Thoracic aorta (tissue), 2 donors: ENCODE measurements around the gene CHKA. TPM values are rescaled to one million over a fixed set of nuclear protein-coding genes. Genes with fewer than 3 reads are reported as not detected.

ENCODE experiments used
- ATAC-seq: fragments of 150-250 bp; one replicate; pipeline ENCODE4 v1.8.0; 2017; ENCODE audit warnings: low read depth; ENCODE audit not compliant: insufficient number of reproducible peaks, low FRiP score
- DNase-seq: peaks from one replicate; pipeline ENCODE4 v3.0.0-alpha.2; 2020; ENCODE audit warnings: low spot score
- H3K27ac ChIP-seq, 2 donors: fragments of 200-600 bp; sonication (generic); 1 replicate in 1 of 2; 2 replicates in 1 of 2; pipeline ENCODE4 v1.5.1; 2016; ENCODE audit warnings: mild to moderate bottlenecking in 2 of 2, moderate library complexity in 2 of 2
- H3K27me3 ChIP-seq: fragments of 200-600 bp; sonication (generic); replicated peaks from 2 replicates; pipeline ENCODE4 v1.6.0; 2016; ENCODE audit warnings: mild to moderate bottlenecking; ENCODE audit not compliant: insufficient read depth
- H3K36me3 ChIP-seq: fragments of 200-600 bp; sonication (generic); one replicate; pipeline ENCODE4 v1.5.1; 2016
- H3K4me1 ChIP-seq, 2 donors: fragments of 200-600 bp; sonication (generic); 1 replicate in 1 of 2; 2 replicates in 1 of 2; pipeline versions ENCODE4 v1.5.1 to v1.6.0; 2016; ENCODE audit warnings: low read depth in 2 of 2, mild to moderate bottlenecking in 1 of 2; ENCODE audit not compliant: control insufficient read depth in 1 of 2
- H3K4me3 ChIP-seq: fragments of 200-600 bp; sonication (generic); 2 replicates; pipeline ENCODE4 v1.5.1; 2016; ENCODE audit warnings: mild to moderate bottlenecking
- H3K9me3 ChIP-seq: fragments of 200-600 bp; sonication (generic); 2 replicates; pipeline ENCODE4 v1.5.1; 2016
- total RNA-seq, 2 donors: library from RNA; depleted of rRNA; stranded (reverse); fragments of >200 nt; gene quantifications; one replicate each; pipeline versions ENCODE4 v1.1.0 to v1.2.3, GENCODE V29; 2016
- TF ChIP-seq, protein P1 (sequence below): fragments of 200-600 bp; sonication (generic); IDR thresholded peaks from one replicate; pipeline ENCODE4 v1.5.1; 2019; ENCODE audit warnings: antibody characterized with exemption

CHKA gene
- total RNA-seq, 2 donors from 2014 or later: 12.5 to 22.2 TPM

DNA sequence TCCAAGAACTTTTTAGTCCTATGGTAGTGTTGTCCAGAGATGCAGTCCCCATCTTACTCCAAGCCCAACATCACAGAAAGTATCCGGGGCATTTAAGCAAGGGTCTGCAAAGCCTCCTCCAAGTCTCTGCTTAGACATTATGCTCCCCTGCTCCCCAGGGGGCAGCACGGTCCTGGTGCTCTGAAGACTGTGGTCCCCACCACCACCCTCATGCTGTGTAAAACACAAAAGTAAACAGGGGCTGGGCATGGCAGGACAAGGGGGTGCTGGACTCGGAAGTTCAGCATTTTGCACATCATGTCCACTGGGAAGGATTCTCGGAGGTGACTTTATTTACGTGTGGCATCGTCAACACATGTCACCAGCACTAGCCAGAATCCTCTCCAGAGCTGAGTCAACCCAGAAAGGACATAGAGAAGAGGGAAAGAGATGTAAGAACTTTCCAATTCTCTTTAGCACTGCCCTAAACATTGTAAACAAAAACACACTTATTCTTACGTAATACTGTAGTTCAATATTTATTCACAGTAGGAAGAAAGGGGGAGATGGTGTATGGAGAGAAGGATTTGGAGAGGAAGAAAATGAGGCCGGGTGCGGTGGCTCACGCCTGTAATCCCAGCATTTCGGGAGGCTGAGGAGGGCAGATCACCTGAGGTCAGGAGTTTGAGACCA is 44.7 kb downstream of the CHKA start:
- no peak overlapping the region for H3K27ac ChIP-seq
- H3K27me3 ChIP-seq: no peaks in the 10 kb centered on the region
- no peaks in the 10 kb centered on the region for H3K36me3 ChIP-seq
- DNase-seq: no peak
- no peak overlapping the region for H3K4me3 ChIP-seq
- H3K4me1 ChIP-seq: no peaks in the 10 kb centered on the region
- TF ChIP-seq, protein P1, sequence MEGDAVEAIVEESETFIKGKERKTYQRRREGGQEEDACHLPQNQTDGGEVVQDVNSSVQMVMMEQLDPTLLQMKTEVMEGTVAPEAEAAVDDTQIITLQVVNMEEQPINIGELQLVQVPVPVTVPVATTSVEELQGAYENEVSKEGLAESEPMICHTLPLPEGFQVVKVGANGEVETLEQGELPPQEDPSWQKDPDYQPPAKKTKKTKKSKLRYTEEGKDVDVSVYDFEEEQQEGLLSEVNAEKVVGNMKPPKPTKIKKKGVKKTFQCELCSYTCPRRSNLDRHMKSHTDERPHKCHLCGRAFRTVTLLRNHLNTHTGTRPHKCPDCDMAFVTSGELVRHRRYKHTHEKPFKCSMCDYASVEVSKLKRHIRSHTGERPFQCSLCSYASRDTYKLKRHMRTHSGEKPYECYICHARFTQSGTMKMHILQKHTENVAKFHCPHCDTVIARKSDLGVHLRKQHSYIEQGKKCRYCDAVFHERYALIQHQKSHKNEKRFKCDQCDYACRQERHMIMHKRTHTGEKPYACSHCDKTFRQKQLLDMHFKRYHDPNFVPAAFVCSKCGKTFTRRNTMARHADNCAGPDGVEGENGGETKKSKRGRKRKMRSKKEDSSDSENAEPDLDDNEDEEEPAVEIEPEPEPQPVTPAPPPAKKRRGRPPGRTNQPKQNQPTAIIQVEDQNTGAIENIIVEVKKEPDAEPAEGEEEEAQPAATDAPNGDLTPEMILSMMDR: no peak
- ATAC-seq: no peak
- H3K9me3 ChIP-seq: no peaks in the 10 kb centered on the region

DNA sequence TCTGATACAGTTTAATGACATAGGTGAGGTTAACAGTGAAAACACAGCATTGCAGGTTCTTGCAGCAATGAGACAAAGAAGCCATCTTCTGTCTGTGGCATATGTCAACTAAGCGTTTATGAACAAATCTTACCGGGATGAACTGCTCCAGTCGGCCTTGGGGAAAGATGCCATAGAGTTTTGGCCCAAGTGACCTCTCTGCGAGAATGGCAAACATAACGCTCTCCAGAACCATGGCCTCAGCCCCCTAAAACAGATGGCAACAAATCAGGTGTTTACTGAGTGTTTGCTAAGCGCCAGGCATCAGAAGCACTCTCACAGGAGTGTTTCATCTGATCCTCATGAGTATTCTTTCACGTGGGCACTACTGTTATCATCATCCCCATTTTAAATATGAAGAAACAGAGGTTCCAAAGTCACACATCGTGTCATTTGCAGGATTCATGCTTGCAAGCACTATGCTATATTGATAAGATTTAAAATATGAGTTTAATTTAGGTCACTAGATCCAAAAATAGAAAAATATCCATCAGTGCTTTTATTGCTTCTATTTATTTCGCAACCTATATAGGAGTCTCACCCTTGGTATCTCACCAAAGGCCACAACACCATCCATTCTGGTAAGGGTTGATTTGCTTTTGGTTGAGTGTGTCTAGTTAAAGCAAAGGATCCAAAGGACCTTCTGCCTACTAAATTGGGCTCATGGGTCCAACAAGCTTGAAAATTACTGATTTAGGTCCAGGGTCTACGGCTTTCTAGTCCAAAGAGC is 46.4 kb downstream of the CHKA start:
- ATAC-seq: no peak
- no peak overlapping the region for H3K27ac ChIP-seq
- TF ChIP-seq, protein P1: no peak
- H3K4me3 ChIP-seq: no peak overlapping the region
- no peak for DNase-seq
- no peaks in the 10 kb centered on the region for H3K36me3 ChIP-seq
- no peaks in the 10 kb centered on the region for H3K9me3 ChIP-seq
- no peaks in the 10 kb centered on the region for H3K27me3 ChIP-seq
- H3K4me1 ChIP-seq: no peaks in the 10 kb centered on the region

DNA sequence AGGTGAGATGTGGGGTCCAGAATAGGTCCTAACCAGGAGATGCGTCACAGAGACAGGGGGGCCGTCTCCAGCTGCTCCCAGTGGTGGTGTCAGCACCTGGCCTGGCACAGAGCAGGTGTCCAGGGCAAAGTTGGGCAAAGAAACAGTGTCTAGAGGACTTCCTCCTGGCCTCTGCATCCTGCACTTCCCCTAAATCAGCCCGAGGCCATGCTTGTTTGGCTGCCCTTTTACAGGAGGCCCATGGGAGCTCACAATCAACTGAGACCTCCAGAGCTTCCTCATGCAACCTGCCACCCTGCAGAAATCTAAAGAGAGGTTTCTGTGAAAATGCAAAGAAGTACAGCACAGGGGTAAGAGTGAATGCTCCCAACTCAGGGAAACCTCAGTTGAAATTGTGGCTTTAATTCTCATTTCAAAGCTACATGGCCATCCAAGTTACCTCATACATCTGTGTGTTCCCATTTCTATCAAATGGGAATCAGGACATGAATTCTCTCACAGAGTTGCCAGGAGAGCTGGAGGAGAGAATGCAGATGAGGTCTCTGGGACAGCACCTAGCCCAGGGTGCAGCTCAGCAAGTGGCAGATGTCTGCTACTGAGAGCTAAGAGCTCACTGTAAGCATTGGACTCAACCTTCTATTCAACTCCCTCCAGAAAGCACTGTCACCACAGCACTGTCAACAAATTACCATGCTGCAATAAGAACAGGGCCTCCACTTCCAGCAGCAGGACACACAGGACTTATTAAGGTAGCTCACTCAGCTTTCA is 49.7 kb downstream of the CHKA start:
- Histone ChIP-seq H3K4me1 (no peaks in the 10 kb centered on the region), H3K27ac (no peak overlapping the region), H3K4me3 (no peak overlapping the region), H3K27me3 (no peaks in the 10 kb centered on the region), H3K9me3 (no peaks in the 10 kb centered on the region), H3K36me3 (no peaks in the 10 kb centered on the region)
- no peak for DNase-seq
- no peak for ATAC-seq
- TF ChIP-seq, protein P1: no peak

DNA sequence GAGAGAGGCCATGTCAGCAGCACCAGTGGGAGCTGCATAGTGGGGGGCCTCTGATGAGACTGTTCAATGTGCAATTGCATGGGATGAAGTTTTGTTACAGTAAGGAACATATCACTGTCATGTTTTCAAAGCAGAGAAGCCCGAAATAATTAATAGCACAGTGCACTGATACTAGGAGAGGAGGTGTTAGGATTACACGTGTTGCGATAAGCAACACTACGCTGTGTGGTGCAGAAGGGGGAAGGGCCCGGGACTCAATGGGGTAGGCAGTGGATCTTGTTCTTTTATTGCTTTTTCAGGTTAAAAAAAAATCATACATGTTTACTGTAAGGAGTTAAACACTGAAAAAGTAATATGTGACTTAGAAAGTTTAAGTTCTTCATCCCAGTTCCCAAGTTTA is 53.2 kb downstream of the CHKA start:
- Histone ChIP-seq H3K27ac (no peak overlapping the region), H3K36me3 (peaks cover 5% of the 10 kb centered on the region), H3K4me1 (no peaks in the 10 kb centered on the region), H3K9me3 (no peaks in the 10 kb centered on the region), H3K4me3 (no peak overlapping the region), H3K27me3 (no peaks in the 10 kb centered on the region)
- DNase-seq: no peak
- TF ChIP-seq, protein P1: no peak
- no peak for ATAC-seq

DNA sequence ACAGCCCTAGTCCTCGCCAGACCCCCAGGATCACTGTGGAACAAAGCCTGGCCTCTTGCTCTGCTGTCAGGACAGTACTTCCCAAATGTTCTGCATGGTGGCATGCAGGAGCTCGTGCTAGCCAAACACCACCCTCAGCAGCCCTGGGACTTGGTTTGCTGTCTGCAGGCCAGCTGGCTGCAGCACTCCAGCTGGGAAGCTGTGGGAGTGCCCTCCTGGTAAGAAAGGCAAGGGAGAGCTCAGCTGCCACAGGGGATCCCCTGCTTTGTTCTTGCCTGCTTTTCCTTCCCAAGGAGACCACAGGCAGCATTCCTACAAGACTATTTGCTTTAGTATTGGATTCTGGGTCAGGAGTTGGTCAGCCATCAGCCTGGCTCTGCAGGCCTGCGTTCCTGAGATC is 54.4 kb downstream of the CHKA start:
- H3K9me3 ChIP-seq: no peaks in the 10 kb centered on the region
- no peaks in the 10 kb centered on the region for H3K4me1 ChIP-seq
- DNase-seq (no peak), ATAC-seq (no peak)
- H3K27me3 ChIP-seq: no peaks in the 10 kb centered on the region
- TF ChIP-seq, protein P1: no peak
- peaks cover 5% of the 10 kb centered on the region for H3K36me3 ChIP-seq
- no peak overlapping the region for H3K27ac ChIP-seq
- no peak overlapping the region for H3K4me3 ChIP-seq
